Naive thymus-derived CD4-positive, alpha-beta T cell (primary cell): Measurements from ENCODE around the gene MYEOV. TPM values are rescaled to one million over a fixed set of nuclear protein-coding genes. Genes with fewer than 3 reads are reported as not detected.

Experiments
- ATAC-seq: fragments of 150-1000 bp; cut with Tn5 transposase; 2 replicates; pipeline ENCODE4 v1.10.0; 2021; ENCODE audit warnings: mild to moderate bottlenecking, moderate library complexity
- CTCF ChIA-PET: fragments of 350-600 bp; sonication (Branson Sonifier 250); formaldehyde crosslinking; loops from one replicate; lab custom pipeline; 2021; ENCODE audit warnings: antibody characterized with exemption; lab: Charles Lee
- POLR2A ChIA-PET: fragments of 350-600 bp; sonication (Branson Sonifier 250); formaldehyde crosslinking; loops from one replicate; lab custom pipeline; 2021; ENCODE audit warnings: antibody characterized with exemption, inconsistent platforms; lab: Charles Lee
- DNase-seq, 9 donors: peaks; one replicate each; pipeline versions ENCODE4 v3.0.0 to v3.0.0-alpha.2; 2020 to 2022; ENCODE audit warnings: mixed read lengths in 1 of 9
- H3K27ac ChIP-seq: one replicate; pipeline ENCODE4 v1.7.0; 2013; ENCODE audit warnings: mild to moderate bottlenecking, low read depth, low read length, moderate library complexity
- H3K27me3 ChIP-seq, 2 donors: one replicate each; pipeline ENCODE4 v1.7.0; 2013; ENCODE audit warnings: low read length in 2 of 2, mild to moderate bottlenecking in 2 of 2, moderate library complexity in 2 of 2; ENCODE audit not compliant: control insufficient read depth in 2 of 2, insufficient read depth in 2 of 2
- H3K36me3 ChIP-seq, 3 experiments: 1 replicate in 2 of 3; 2 replicates in 1 of 3; pipeline ENCODE4 v1.7.0; 2013; ENCODE audit warnings: low read length in 3 of 3, mild to moderate bottlenecking in 3 of 3, moderate library complexity in 1 of 3; ENCODE audit not compliant: insufficient read depth in 3 of 3, control insufficient read depth in 2 of 3
- H3K4me1 ChIP-seq, 2 donors: one replicate each; pipeline ENCODE4 v1.7.0; 2013; ENCODE audit warnings: low read length in 2 of 2, mild to moderate bottlenecking in 2 of 2, moderate library complexity in 1 of 2; ENCODE audit not compliant: control insufficient read depth in 2 of 2, insufficient read depth in 2 of 2
- H3K4me3 ChIP-seq: 2 replicates; pipeline ENCODE4 v1.7.0; 2013; ENCODE audit warnings: mild to moderate bottlenecking, low read length
- H3K9me3 ChIP-seq, 3 experiments: 1 replicate in 2 of 3; 2 replicates in 1 of 3; pipeline ENCODE4 v1.7.0; 2013; ENCODE audit warnings: low read length in 3 of 3; ENCODE audit not compliant: control insufficient read depth in 2 of 3
- H3K27ac Mint-ChIP-seq, 9 donors: one replicate each; pipeline ENCODE4 v1.8.0; 2020 to 2022; ENCODE audit warnings: mixed read lengths in 9 of 9, mild to moderate bottlenecking in 8 of 9, moderate library complexity in 5 of 9, inconsistent platforms in 2 of 9
- H3K27me3 Mint-ChIP-seq, 5 donors: one replicate each; pipeline ENCODE4 v1.8.0; 2021 to 2022; ENCODE audit warnings: mixed read lengths in 5 of 5, mild to moderate bottlenecking in 1 of 5
- H3K36me3 Mint-ChIP-seq, 5 donors: one replicate each; pipeline ENCODE4 v1.8.0; 2020 to 2022; ENCODE audit warnings: mixed read lengths in 5 of 5, mild to moderate bottlenecking in 3 of 5, inconsistent platforms in 1 of 5
- H3K4me1 Mint-ChIP-seq, 7 donors: one replicate each; pipeline ENCODE4 v1.8.0; 2020 to 2022; ENCODE audit warnings: mixed read lengths in 7 of 7, mild to moderate bottlenecking in 3 of 7, inconsistent platforms in 1 of 7
- H3K4me3 Mint-ChIP-seq, 10 donors: one replicate each; pipeline ENCODE4 v1.8.0; 2020 to 2022; ENCODE audit warnings: mild to moderate bottlenecking in 10 of 10, mixed read lengths in 10 of 10, moderate library complexity in 6 of 10, inconsistent platforms in 2 of 10
- H3K9me3 Mint-ChIP-seq, 11 donors: one replicate each; pipeline ENCODE4 v1.8.0; 2020 to 2022; ENCODE audit warnings: mixed read lengths in 11 of 11, mild to moderate bottlenecking in 4 of 11, inconsistent platforms in 1 of 11, moderate library complexity in 1 of 11
- intact Hi-C, 2 donors: fragments of 100-400 bp; cut with micrococcal nuclease; formaldehyde crosslinking; loops; one replicate each; pipeline ENCODE4 v1.15.1; 2023
- polyA plus RNA-seq, 2 donors: library from polyadenylated mRNA; unstranded; fragments of 300-500 nt; fragmentation: Illumina TruSeq; gene quantifications; one replicate each; pipeline ENCODE4 v1.2.3, GENCODE V29; 2021
- total RNA-seq, 6 experiments: library from RNA in 5 of 6; stranded (reverse) in 5 of 6; gene quantifications; 1 replicate in 5 of 6; 2 replicates in 1 of 6; pipeline ENCODE4 v1.2.3 and lab custom pipeline; 2021 to 2026

Gene MYEOV
- total and polyA plus RNA-seq, 7 experiments from 2014 or later: 0.20 to 0.32 TPM; not detected in 5

DNA sequence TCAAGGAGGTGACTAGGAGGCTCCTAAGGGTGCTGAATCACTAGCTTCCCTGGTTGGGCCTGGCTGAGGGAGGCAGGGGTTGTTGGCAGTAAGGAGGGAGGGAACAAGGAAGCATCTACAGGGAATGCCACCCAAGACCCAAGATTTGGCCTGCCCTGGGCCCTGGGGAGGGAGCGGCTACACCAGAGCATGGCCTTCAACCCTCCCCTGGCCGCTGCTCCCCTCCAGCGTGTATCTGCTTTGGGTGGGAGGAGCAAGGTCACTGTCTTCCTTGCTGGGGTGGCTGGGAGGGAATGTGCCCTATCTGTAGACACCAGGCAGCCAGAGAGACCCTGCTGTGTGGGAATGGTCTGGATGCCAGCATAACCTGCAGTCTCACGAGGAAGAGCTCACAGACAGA is 29.5 kb upstream of the MYEOV start:
- intact Hi-C loops: no loop called here
- H3K4me3 ChIP-seq: no peak overlapping the region
- Mint-ChIP-seq H3K9me3 (peaks cover 0 to 8% (median 0%) of the 10 kb centered on the region in 11 donors), H3K27me3 (peaks cover 0 to 6% (median 0%) of the 10 kb centered on the region in 5 donors), H3K27ac (no peak overlapping the region), H3K4me1 (peaks cover 0 to 6% (median 0%) of the 10 kb centered on the region in 7 donors), H3K36me3 (peaks cover 0 to 1% (median 0%) of the 10 kb centered on the region in 5 donors), H3K4me3 (no peak overlapping the region)
- ChIA-PET POLR2A (no interaction called here), CTCF (no interaction called here)
- no peaks in the 10 kb centered on the region for H3K36me3 ChIP-seq
- no peak for ATAC-seq
- H3K27ac ChIP-seq: no peak overlapping the region
- no peaks in the 10 kb centered on the region for H3K9me3 ChIP-seq
- H3K27me3 ChIP-seq: no peaks in the 10 kb centered on the region
- H3K4me1 ChIP-seq: no peaks in the 10 kb centered on the region
- no peak for DNase-seq

DNA sequence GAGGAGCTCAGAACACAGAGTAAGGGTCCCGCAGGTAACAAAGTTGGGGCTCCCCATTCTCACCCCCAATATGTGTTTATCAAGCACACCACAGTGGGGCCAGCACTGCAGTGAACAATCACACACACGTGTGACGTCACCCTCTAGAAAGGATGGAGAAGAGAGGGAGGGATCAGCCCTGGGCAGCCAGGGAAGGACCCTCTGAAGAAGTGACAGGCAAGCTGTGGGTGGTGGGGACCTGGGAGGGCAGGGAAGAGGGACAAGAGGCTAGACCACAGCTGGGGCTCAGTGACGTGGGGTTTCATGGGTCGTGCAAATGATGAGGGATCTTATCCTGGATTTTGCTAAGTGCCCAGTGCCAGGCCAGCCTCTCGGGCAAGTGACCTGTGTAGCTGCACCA is 28.7 kb upstream of the MYEOV start:
- no peak overlapping the region for H3K27ac Mint-ChIP-seq
- H3K4me3 ChIP-seq: no peak overlapping the region
- no peaks in the 10 kb centered on the region for H3K4me1 ChIP-seq
- H3K27ac ChIP-seq: no peak overlapping the region
- H3K4me3 Mint-ChIP-seq: no peak overlapping the region
- peaks cover 0 to 8% (median 0%) of the 10 kb centered on the region in 11 donors for H3K9me3 Mint-ChIP-seq
- H3K27me3 ChIP-seq: no peaks in the 10 kb centered on the region
- DNase-seq (no peak), ATAC-seq (no peak)
- no peaks in the 10 kb centered on the region for H3K36me3 ChIP-seq
- ChIA-PET POLR2A (no interaction called here), CTCF (no interaction called here)
- peaks cover 0 to 6% (median 0%) of the 10 kb centered on the region in 7 donors for H3K4me1 Mint-ChIP-seq
- H3K9me3 ChIP-seq: no peaks in the 10 kb centered on the region
- intact Hi-C loops: no loop called here
- H3K36me3 Mint-ChIP-seq: peaks cover 0 to 1% (median 0%) of the 10 kb centered on the region in 5 donors
- H3K27me3 Mint-ChIP-seq: peaks cover 0 to 6% (median 0%) of the 10 kb centered on the region in 5 donors

DNA sequence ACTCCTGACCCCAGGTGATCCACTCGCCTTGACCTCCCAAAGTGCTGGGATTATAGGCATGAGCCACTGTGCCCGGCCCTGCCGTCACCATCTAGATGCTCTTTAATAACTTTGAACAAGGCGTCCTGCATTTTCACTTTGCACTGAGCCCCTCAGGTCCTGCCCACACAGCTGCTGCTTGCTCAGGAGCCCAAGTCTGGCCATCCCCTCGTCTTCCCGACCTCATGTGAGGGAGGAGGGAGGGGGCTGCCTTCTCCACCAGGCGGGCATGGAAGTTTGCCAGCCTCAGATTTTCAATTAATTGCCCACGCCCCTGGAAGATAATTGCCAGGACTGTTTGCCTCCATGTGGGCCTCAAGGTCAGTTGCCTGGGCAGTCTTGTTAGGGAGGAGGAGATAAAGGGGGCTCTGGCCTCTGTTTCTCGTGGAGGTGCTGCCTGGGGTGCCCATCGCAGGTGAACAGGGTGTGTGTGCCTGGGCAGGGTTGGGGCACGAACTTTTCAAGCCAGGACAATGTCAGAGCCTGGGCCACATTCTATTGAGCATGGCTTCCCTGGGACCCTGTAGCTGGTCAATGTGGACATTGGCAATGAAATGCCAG is 27.9 kb upstream of the MYEOV start:
- Histone ChIP-seq H3K9me3 (no peaks in the 10 kb centered on the region), H3K4me1 (no peaks in the 10 kb centered on the region), H3K36me3 (no peaks in the 10 kb centered on the region), H3K27ac (no peak overlapping the region), H3K27me3 (no peaks in the 10 kb centered on the region), H3K4me3 (no peak overlapping the region)
- DNase-seq (no peak), ATAC-seq (no peak)
- peaks cover 0 to 1% (median 0%) of the 10 kb centered on the region in 5 donors for H3K36me3 Mint-ChIP-seq
- intact Hi-C loops: no loop called here
- peaks cover 0 to 8% (median 0%) of the 10 kb centered on the region in 11 donors for H3K9me3 Mint-ChIP-seq
- ChIA-PET CTCF (no interaction called here), POLR2A (no interaction called here)
- H3K27me3 Mint-ChIP-seq: peaks cover 0 to 6% (median 0%) of the 10 kb centered on the region in 5 donors
- peaks cover 0 to 6% (median 0%) of the 10 kb centered on the region in 7 donors for H3K4me1 Mint-ChIP-seq
- no peak overlapping the region for H3K27ac Mint-ChIP-seq
- H3K4me3 Mint-ChIP-seq: no peak overlapping the region

DNA sequence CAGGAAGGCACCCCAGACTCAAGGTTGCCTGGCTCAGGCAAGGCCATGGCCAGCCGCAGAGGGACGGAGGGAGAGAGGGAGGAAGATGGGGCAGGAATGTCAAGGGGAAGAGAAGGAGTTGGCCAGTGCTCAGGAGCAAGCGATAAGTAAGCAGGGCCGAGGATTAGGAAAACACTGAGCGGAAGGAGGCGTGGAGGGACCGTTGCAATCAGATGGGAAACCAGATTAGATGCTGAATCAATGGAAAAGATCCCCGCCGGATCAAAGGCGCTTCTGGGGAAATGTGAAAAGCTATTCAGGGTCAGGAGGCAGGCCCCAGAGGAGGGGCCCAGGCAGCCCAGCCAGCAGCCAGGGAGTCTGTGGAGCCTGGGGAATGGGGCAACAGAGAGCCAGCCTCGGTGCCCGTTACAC is 26.6 kb upstream of the MYEOV start:
- no peak overlapping the region for H3K4me3 ChIP-seq
- no peak overlapping the region for H3K4me3 Mint-ChIP-seq
- H3K27me3 Mint-ChIP-seq: peaks cover 0 to 6% (median 0%) of the 10 kb centered on the region in 5 donors
- no peaks in the 10 kb centered on the region for H3K27me3 ChIP-seq
- H3K4me1 Mint-ChIP-seq: peaks cover 0 to 5% (median 0%) of the 10 kb centered on the region in 7 donors
- no peaks in the 10 kb centered on the region for H3K4me1 ChIP-seq
- ATAC-seq (no peak), DNase-seq (no peak)
- POLR2A ChIA-PET: no interaction called here
- no peaks in the 10 kb centered on the region for H3K9me3 ChIP-seq
- H3K36me3 Mint-ChIP-seq: peaks cover 0 to 1% (median 0%) of the 10 kb centered on the region in 5 donors
- intact Hi-C loops: no loop called here
- H3K27ac ChIP-seq: no peak overlapping the region
- H3K9me3 Mint-ChIP-seq: peaks cover 0 to 8% (median 0%) of the 10 kb centered on the region in 11 donors
- H3K36me3 ChIP-seq: no peaks in the 10 kb centered on the region
- no peak overlapping the region for H3K27ac Mint-ChIP-seq
- CTCF ChIA-PET: no interaction called here

DNA sequence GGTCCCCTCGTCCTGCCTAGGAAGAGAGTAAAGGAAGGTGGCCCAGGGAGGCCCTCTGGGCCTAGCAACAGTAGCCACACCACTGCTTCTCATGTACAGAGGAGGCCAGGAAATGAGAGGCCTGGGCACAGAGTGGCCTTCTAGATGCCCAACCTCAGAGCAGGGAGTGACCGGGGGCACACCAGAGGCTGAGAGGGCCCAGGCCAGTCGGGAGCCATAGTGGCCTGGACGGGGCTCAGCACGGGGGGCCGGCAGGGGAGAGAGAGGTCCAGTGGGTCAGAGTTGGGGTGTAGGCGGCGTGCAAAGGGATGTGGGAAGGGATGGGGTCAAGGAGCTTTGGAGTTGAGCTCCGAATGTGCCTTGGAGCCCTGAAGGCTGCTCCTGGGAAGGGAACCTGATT is 25.0 kb upstream of the MYEOV start:
- ATAC-seq (no peak), DNase-seq (no peak)
- no peaks in the 10 kb centered on the region for H3K27me3 ChIP-seq
- intact Hi-C loops: no loop called here
- H3K36me3 ChIP-seq: no peaks in the 10 kb centered on the region
- H3K27ac ChIP-seq: no peak overlapping the region
- H3K4me3 ChIP-seq: no peak overlapping the region
- no peaks in the 10 kb centered on the region for H3K4me1 ChIP-seq
- Mint-ChIP-seq H3K4me1 (peaks cover 0 to 5% (median 0%) of the 10 kb centered on the region in 7 donors), H3K27me3 (no peaks in the 10 kb centered on the region), H3K27ac (no peak overlapping the region), H3K9me3 (peaks cover 0 to 6% (median 0%) of the 10 kb centered on the region in 11 donors), H3K4me3 (no peak overlapping the region), H3K36me3 (no peaks in the 10 kb centered on the region)
- H3K9me3 ChIP-seq: no peaks in the 10 kb centered on the region
- POLR2A ChIA-PET: interaction anchor here (0.7 kb wide), 1 partner anchor 8 kb away, joined by 3 read pairs; no protein-coding TSS in a partner anchor
- CTCF ChIA-PET: no interaction called here

DNA sequence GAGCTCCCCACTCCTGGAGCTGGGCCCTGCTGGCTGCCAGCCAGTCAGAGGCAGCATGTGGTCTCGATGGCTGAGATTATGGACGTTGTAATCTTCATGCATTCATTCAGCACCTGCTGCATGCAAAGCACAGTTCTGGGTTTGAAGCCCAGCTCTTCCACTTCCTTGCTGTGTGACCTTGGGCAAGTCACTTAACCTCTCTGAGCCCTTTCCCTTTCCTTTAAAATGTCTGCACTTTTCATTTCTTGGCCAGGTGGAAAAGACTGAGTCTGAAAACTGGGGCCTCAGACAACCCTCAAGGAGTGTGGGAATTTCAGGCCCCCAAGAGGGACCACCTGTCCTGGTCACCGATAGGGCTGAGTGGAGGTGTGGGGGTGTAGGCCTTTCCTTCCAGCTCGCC is 24.6 kb upstream of the MYEOV start:
- Histone ChIP-seq H3K27ac (no peak overlapping the region), H3K4me3 (no peak overlapping the region), H3K4me1 (no peaks in the 10 kb centered on the region), H3K9me3 (no peaks in the 10 kb centered on the region), H3K27me3 (no peaks in the 10 kb centered on the region), H3K36me3 (no peaks in the 10 kb centered on the region)
- DNase-seq: no peak
- POLR2A ChIA-PET: interaction anchor here (0.7 kb wide), 1 partner anchor 9 kb away, joined by 3 read pairs; no protein-coding TSS in a partner anchor
- Mint-ChIP-seq H3K4me3 (no peak overlapping the region), H3K36me3 (no peaks in the 10 kb centered on the region), H3K27ac (no peak overlapping the region), H3K4me1 (peaks cover 0 to 5% (median 0%) of the 10 kb centered on the region in 7 donors), H3K9me3 (peaks cover 0 to 6% (median 0%) of the 10 kb centered on the region in 11 donors), H3K27me3 (no peaks in the 10 kb centered on the region)
- no peak for ATAC-seq
- CTCF ChIA-PET: no interaction called here
- intact Hi-C loops: no loop called here
